Mucosa of descending colon (tissue), 3 donors: ENCODE measurements around the gene KLHL6. TPM values are rescaled to one million over a fixed set of nuclear protein-coding genes. Genes with fewer than 3 reads are reported as not detected.

ENCODE experiments used
- ATAC-seq: fragments of 200-7000 bp; cut with Tn5 transposase; one replicate; pipeline ENCODE4 v1.9.1; 2020; ENCODE audit warnings: mild to moderate bottlenecking, moderate library complexity
- DNase-seq, 3 donors: peaks; one replicate each; pipeline ENCODE4 v3.0.0-alpha.2; 2020
- H3K36me3 ChIP-seq: fragments of 200-600 bp; one replicate; pipeline ENCODE4 v1.8.0; 2021; ENCODE audit warnings: low read depth, mild to moderate bottlenecking
- H3K4me1 ChIP-seq: fragments of 200-600 bp; one replicate; pipeline ENCODE4 v1.8.0; 2021; ENCODE audit warnings: low read depth, mild to moderate bottlenecking
- H3K4me3 ChIP-seq: fragments of 200-600 bp; one replicate; pipeline ENCODE4 v1.8.0; 2021; ENCODE audit warnings: mild to moderate bottlenecking
- H3K9me3 ChIP-seq: fragments of 200-600 bp; one replicate; pipeline ENCODE4 v1.8.0; 2021; ENCODE audit warnings: mild to moderate bottlenecking
- intact Hi-C, 2 donors: fragments of 100-400 bp; cut with DNase I in 1 of 2; cut with micrococcal nuclease in 1 of 2; formaldehyde crosslinking; loops; one replicate each; pipeline versions ENCODE4 v1.11.0 to v1.11.1; 2022; cut with DNase I, micrococcal nuclease
- total RNA-seq, 3 donors: library from RNA; stranded (reverse); fragmentation: NEBNext Ultra II Directional in 2 of 3; extraction: Animal tissue kit (Norgen Biotek cat#: 25700) in 2 of 3; gene quantifications; one replicate each; pipeline versions ENCODE4 v1.2.1 to v1.2.4, GENCODE V29; 2021 to 2023
- TF ChIP-seq, protein P1 (sequence below): fragments of 200-600 bp; IDR thresholded peaks from one replicate; pipeline ENCODE4 v1.8.0; 2022; ENCODE audit warnings: antibody characterized with exemption, mild to moderate bottlenecking
- donor health status: DM: no; HTN: no; CAD: no; lungs with moderate emphysema.
- donor health status: DM: no; HTN: no; CAD: no.
- donor health status: DM: no; HTN: yes; CAD: no.

KLHL6 gene
- total RNA-seq, 3 donors from 2014 or later: 1.9 to 3.0 (median 1.9) TPM

DNA sequence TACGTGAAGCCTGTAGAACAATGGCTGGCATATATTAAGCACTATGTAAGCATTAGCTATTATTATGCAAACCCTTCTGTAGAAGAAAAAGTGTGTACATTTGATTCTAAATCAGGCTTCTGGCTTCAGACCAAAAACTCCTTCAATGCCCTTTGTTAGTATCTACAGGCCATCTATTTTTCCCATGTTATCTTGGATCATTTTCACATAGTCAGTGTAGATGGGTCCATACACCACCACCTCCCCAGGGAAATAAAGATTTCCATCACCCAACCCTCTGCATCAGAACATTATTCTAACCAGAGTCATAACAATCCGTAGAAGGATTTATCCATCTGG is 8.0 kb upstream of the KLHL6 start:
- no peaks in the 10 kb centered on the region for H3K9me3 ChIP-seq
- intact Hi-C loops: no loop called here
- DNase-seq (no peak), ATAC-seq (no peak)
- H3K4me3 ChIP-seq: no peak overlapping the region
- H3K4me1 ChIP-seq: no peaks in the 10 kb centered on the region
- TF ChIP-seq, protein P1, sequence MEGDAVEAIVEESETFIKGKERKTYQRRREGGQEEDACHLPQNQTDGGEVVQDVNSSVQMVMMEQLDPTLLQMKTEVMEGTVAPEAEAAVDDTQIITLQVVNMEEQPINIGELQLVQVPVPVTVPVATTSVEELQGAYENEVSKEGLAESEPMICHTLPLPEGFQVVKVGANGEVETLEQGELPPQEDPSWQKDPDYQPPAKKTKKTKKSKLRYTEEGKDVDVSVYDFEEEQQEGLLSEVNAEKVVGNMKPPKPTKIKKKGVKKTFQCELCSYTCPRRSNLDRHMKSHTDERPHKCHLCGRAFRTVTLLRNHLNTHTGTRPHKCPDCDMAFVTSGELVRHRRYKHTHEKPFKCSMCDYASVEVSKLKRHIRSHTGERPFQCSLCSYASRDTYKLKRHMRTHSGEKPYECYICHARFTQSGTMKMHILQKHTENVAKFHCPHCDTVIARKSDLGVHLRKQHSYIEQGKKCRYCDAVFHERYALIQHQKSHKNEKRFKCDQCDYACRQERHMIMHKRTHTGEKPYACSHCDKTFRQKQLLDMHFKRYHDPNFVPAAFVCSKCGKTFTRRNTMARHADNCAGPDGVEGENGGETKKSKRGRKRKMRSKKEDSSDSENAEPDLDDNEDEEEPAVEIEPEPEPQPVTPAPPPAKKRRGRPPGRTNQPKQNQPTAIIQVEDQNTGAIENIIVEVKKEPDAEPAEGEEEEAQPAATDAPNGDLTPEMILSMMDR: no peak
- H3K36me3 ChIP-seq: no peaks in the 10 kb centered on the region

DNA sequence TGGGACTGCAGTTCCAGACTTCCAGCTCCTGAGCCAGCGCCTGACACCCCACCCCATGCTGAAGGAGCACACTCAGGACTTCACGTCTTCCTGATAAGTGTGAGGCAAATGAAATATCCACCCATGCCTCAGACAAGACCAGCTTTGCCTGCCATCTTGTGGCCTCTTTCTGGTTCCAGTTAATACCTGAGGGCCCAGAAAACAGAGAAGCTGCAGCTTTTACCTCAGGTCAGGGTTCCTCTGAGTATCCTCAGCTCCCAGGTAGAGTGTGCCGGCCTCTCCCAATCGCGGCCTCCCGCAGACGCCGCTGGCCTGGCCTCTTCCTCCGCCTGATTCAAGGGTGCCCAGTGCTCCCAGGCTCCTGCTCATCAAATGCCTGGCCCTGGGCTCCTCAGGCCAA is 5.1 kb upstream of the KLHL6 start:
- intact Hi-C loops: no loop called here
- peak; percentile 54 for ATAC-seq

DNA sequence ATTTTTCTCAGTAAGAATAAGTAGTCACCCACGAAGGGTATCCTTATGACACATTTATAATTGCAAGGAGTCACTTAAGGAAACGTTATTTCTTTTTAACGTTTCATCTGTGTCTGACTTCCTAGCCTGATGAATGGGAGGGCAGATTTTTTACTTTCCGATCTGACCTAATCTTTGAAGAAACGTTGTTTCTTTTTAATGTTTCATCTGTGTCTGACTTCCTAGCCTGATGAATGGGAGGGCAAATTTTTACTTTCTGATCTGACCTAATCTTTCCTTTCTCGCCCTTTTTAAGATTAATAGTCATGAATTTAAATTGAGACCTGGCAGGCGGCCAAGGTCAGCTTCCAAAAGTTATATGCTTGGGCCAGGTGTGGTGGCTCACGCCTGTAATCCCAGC is 3.0 kb upstream of the KLHL6 start:
- DNase-seq (no peak), ATAC-seq (no peak)
- no peaks in the 10 kb centered on the region for H3K9me3 ChIP-seq
- H3K4me1 ChIP-seq: no peaks in the 10 kb centered on the region
- no peak overlapping the region for H3K4me3 ChIP-seq
- H3K36me3 ChIP-seq: no peaks in the 10 kb centered on the region
- intact Hi-C loops: loop anchor here in 1 of 2 donors (10.0 kb wide), 1 partner anchor 74 kb away; no protein-coding TSS in a partner anchor
- TF ChIP-seq, protein P1: no peak

More for the DNA sequence above, 5.1 kb upstream of the KLHL6 start:
- peak in 1 of 3 donors; percentile 55 for DNase-seq
- TF ChIP-seq, protein P1: no peak
- H3K9me3 ChIP-seq: no peaks in the 10 kb centered on the region
- H3K4me3 ChIP-seq: no peak overlapping the region
- H3K36me3 ChIP-seq: no peaks in the 10 kb centered on the region
- no peaks in the 10 kb centered on the region for H3K4me1 ChIP-seq

DNA sequence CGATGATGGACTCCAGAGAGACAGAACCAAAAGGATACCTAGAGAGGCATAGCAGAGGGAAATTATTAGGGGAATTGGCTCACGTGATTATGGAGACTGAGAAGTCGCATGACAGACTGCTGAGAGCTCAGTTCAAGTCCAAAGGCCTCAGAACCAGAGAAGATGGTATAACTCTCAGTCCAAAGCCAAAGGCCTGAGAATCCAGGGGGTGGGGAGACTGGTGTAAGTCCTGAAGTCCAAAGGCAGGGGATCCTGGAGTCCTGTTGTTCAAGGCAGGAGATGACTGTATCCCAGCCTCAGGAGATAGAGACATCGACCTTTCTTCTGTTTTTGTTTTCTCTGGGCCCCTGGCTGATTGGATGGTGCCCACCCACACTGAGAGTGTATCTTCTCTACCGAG is 1.2 kb upstream of the KLHL6 start:
- Histone ChIP-seq H3K36me3 (no peaks in the 10 kb centered on the region), H3K4me3 (no peak overlapping the region), H3K4me1 (no peaks in the 10 kb centered on the region), H3K9me3 (no peaks in the 10 kb centered on the region)
- no peak for DNase-seq
- TF ChIP-seq, protein P1: no peak
- intact Hi-C loops: loop anchor here in 1 of 2 donors (10.0 kb wide), 1 partner anchor 72 kb away; no protein-coding TSS in a partner anchor
- ATAC-seq: no peak

DNA sequence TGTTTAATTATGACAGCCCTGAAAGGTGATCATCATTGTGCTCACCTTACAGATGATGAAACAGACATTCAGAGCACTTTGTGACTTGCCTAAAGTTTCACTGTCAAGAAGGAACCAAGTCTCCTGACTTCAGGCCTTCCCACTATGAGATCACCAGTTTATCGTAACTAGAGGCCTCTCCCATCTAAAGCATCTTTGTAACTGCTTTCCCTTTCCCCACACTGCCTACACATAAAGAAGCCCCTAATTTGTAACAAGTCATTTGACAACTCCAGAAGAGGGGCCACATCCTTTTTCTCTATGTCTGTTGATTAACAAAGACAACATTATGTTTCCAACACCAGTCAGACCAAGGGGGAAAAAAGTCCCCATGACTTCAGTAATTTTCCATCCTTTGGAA is 1.1 kb downstream of the KLHL6 start:
- TF ChIP-seq, protein P1: no peak
- Histone ChIP-seq H3K4me1 (no peaks in the 10 kb centered on the region), H3K4me3 (no peak overlapping the region), H3K9me3 (no peaks in the 10 kb centered on the region), H3K36me3 (no peaks in the 10 kb centered on the region)
- DNase-seq (no peak), ATAC-seq (peak; percentile 45)
- intact Hi-C loops: loop anchor here in 1 of 2 donors (10.0 kb wide), 1 partner anchor 70 kb away; no protein-coding TSS in a partner anchor
